Adipose tissue (tissue), 3 donors: Measurements from ENCODE around the gene FLNC. TPM values are rescaled to one million over a fixed set of nuclear protein-coding genes. Genes with fewer than 3 reads are reported as not detected.

ENCODE experiments used
- H3K27ac ChIP-seq: one replicate; pipeline ENCODE4 v1.5.1; 2013; ENCODE audit warnings: low read depth, low read length
- WGBS, 3 donors: extraction: QIAGEN DNeasy Blood & Tissue Kit; methylation state at CpG; one replicate each; pipeline ENCODE4 v1.1.7; 2013; 5-methylcytosine and 5-hydroxymethylcytosine counted together
- polyA plus RNA-seq, 3 donors: library from polyadenylated mRNA; stranded (reverse); fragments of 200-250 nt; gene quantifications; one replicate each; pipeline ENCODE4 v1.2.3, GENCODE V29; 2013
- donor health status: healthy with polysubstance abuse.
- donor health status: Bipolar disorder and iron deficiency.
- donor health status: healthy.

FLNC gene
- polyA plus RNA-seq, 3 donors, result 5.8 to 9.3 (median 7.3) TPM

DNA sequence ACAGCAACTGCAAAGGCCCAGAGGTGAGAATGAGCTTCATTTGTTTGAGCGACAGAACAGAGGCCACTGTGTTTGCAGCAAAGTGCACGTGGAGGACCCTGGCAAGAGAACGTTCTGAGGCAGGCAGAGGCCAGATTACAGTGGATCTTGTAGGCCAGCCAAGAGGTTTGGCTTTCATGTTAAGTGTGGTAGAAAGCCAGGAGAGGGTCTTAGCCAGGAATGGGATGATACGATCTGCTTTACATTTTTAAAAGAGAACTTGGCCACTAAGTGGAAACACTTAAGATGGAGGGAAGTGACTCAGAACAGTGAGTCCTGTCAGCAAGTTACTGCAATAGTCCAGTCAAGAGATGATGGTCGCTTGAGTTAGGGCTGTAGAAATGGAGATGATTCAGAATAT lies 33.9 kb upstream of the FLNC start:
- no peak overlapping the region for H3K27ac ChIP-seq
- 63 to 82% (median 74%) methylated on average over 5 of the region's 5 CpGs for WGBS, 3 donors

DNA sequence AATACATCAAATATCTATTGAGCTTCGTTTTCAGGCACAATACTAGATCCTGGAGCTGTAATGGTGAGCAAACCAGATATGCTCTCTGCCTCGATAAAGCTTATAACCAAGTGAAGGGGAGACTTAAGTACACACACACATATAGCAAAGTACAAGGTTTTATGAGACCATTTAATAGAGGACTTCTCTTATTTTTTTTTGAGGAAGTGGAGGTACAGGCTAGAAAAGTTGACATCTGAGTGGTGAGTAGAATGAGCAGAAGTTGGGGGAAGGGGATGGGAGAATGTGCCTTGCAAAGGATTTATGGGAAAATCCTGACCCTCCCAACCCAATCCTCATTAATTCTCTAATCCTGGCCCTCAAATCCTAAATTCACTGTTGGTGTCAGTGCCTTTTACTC lies 30.8 kb upstream of the FLNC start:
- WGBS, 3 donors, result 75 to 90% (median 80%) methylated on average over 2 of the region's 2 CpGs
- no peak overlapping the region for H3K27ac ChIP-seq

DNA sequence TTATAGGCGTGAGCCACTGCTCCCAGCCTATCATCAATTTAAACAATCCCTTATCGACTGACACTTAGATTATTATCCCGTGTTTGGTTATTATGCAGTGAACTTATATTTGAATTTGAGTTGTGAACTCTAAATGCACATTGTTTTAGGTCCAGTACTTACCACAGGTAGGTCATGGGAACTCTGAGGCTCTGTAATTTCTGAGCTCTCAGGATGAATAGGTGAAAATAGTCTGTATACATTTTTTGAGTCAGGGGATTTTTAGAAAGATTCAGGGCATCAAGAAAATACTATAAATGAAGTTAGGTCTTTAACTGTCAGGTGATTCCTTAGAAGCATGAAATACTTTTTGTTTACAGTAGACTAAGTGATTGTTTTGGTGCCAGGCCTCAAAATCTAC lies 29.6 kb upstream of the FLNC start:
- no peak overlapping the region for H3K27ac ChIP-seq
- 93 to 94% (median 93%) methylated on average over 3 of the region's 3 CpGs for WGBS, 3 donors

DNA sequence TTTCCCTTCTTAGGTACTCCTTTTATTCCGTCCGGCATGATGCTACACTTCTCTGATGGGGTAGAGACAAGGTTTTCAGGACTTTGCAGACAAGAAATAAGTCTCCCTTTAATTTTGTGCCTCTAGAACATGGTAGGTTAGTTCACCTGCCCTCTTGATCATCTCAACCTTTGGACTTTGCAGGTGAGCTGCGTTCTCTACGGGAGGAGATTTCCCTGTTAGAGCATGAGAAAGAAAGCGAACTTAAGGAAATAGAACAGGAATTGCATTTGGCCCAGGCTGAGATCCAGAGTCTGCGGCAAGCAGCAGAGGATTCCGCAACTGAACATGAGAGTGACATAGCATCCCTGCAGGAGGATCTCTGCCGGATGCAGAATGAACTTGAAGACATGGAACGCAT lies 29.2 kb upstream of the FLNC start:
- no peak overlapping the region for H3K27ac ChIP-seq
- 91 to 95% (median 95%) methylated on average over 9 of the region's 9 CpGs for WGBS, 3 donors

DNA sequence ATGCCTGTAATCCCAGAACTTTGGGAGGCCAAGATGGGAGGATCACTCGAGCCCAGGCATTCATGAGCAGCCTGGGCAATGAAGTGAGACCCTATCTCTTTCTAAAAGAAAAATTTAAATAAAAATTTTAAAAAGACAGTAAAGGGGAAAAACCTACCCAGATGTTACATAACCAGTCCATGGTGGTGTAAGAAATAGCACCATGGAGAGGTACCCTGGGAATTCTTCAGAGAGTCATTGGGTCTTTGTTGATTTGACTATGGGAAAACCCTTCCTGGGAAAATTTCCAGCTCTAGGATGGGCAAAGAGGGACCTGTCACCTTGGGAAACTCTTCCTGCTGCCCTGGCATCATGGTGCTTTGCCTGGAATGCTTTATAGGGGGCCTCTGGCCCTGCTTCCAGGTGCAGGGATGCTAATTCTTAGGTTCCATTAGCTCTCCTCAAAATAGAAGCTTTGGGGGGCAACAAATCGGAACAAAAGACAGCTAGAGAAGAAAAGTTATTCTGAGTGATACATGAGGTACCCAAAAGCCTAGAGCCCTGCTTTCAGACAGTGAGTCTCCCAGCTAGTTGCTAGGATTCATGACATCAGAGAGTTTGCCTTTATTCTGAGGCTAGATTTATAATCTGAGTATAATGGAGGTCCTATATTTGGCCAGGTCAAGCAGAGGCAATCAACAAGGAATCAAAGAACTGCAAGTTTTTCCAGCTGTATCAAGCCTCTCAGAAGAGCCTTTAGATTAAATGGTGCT lies 28.4 kb upstream of the FLNC start:
- WGBS, 3 donors, result 68 to 95% (median 93%) methylated on average over 2 of the region's 2 CpGs

DNA sequence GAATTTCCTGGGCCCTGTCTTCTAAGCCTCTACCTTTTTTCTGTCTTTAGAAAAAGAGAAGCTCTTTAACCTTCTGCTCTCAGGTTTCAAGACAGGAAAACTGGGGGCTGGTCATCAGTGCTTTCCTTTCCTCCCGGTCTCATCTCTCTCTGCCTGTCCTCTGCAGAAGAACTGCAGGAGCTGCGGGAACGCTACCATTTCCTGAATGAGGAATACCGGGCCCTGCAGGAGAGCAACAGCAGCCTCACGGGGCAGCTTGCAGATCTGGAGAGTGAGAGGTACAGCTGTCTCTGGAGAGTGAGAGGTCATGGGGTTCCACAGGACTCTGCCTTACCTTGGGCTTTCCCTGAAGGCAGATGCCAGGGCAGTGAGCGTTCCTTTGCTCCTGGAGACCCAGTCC lies 25.7 kb upstream of the FLNC start:
- 85 to 89% (median 89%) methylated on average over 6 of the region's 6 CpGs for WGBS, 3 donors
- no peak overlapping the region for H3K27ac ChIP-seq

More for the DNA sequence above, 28.4 kb upstream of the FLNC start:
- no peak overlapping the region for H3K27ac ChIP-seq

DNA sequence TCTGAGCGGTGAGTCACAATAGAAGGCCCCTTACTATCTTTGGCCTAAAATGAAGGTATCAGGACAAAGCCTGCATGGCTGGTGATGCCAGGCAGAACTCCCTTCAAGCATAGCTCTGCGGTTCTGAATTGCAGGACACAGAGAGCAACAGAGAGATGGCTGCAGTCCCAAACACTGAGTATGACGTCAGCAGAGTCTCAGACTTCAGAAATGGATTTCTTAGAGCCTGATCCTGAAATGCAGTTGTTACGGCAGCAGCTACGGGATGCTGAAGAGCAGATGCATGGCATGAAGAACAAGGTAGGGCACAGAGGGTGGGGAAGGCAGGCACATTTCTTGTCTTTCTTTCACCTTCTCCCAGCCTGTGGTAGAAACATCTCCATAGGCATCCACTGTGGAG lies 25.0 kb upstream of the FLNC start:
- 91 to 94% (median 94%) methylated on average over 5 of the region's 5 CpGs for WGBS, 3 donors

DNA sequence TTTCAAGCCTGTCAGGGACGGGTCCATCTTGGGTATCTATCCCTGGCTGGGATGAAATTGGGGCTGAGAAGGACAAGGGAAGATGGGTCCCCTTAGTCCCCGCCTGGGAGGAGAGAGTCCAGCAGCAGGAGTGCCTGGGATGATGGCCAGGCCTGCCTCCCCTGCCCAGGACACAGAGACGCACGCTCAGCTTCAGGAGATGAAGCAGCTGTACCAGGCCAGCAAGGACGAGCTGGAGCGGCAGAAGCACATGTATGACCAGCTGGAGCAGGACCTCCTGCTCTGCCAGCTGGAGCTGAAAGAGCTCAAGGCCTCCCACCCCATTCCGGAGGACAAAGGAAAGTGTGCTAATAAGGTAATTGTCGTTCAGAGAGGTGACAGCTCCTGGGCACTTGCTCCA lies 23.0 kb upstream of the FLNC start:
- WGBS, 3 donors, result 72 to 89% (median 84%) methylated on average over 8 of the region's 8 CpGs
- H3K27ac ChIP-seq, result no peak overlapping the region

More for the DNA sequence above, 25.0 kb upstream of the FLNC start:
- H3K27ac ChIP-seq, result no peak overlapping the region

DNA sequence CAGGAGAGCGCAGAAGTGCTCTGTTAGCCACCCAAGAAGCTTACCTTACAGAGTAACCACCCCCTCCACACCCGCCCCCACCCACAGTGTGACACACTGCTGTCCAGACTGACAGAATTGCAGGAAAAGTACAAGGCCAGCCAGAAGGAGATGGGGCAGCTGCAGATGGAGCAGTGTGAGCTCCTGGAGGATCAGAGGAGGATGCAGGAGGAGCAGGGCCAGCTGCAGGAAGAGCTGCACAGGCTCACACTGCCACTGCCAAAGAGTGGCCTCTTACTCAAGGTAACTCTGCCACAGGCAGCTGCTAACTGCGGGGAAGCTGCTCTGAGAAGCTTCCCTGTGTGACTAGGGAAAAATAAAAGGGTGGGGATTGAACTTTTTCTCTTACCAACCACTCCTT lies 20.8 kb upstream of the FLNC start:
- 82 to 86% (median 83%) methylated on average over 3 of the region's 3 CpGs for WGBS, 3 donors
- no peak overlapping the region for H3K27ac ChIP-seq

DNA sequence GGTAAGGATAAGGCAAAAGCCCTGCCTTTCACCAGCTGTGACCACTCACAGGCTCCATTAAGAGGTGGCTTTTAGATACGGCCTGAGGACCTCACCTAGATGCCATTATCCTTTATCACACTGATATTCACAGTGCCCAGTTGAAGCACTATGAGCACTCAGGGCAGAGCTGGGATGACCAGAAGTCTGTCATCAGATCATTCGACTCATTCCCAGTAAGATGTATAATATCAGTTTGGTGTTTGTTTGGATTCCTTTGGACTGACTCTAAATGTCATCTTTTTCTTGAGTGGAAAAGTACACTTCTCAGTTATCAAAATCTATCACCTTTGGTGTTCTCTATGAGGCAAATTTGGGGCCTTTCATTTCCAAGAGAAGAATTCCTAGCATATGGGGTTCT lies 19.7 kb upstream of the FLNC start:
- WGBS, 3 donors, result 91 to 95% (median 92%) methylated on average over 2 of the region's 2 CpGs

DNA sequence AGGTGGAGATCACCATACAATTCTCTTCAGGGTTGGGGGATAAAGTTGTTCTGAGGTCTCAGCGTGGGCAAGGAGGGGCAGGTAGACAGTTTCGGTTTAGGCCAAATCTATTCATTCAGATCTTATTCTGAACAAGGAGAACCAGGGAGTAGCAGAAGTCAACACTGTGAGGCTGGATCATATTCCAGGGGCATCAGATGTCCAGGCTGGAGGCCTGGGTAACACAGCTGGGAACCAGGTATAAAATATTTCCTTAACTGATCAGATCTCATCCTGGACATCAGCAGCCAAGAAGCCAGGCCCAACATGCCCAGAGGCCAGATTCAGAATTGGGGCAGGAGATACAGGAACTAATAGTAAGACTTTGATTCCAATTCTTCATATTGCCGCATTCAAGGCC lies 19.2 kb upstream of the FLNC start:
- 93 to 96% (median 95%) methylated on average over 3 of the region's 3 CpGs for WGBS, 3 donors
- H3K27ac ChIP-seq, result no peak overlapping the region

More for the DNA sequence above, 19.7 kb upstream of the FLNC start:
- H3K27ac ChIP-seq, result no peak overlapping the region

DNA sequence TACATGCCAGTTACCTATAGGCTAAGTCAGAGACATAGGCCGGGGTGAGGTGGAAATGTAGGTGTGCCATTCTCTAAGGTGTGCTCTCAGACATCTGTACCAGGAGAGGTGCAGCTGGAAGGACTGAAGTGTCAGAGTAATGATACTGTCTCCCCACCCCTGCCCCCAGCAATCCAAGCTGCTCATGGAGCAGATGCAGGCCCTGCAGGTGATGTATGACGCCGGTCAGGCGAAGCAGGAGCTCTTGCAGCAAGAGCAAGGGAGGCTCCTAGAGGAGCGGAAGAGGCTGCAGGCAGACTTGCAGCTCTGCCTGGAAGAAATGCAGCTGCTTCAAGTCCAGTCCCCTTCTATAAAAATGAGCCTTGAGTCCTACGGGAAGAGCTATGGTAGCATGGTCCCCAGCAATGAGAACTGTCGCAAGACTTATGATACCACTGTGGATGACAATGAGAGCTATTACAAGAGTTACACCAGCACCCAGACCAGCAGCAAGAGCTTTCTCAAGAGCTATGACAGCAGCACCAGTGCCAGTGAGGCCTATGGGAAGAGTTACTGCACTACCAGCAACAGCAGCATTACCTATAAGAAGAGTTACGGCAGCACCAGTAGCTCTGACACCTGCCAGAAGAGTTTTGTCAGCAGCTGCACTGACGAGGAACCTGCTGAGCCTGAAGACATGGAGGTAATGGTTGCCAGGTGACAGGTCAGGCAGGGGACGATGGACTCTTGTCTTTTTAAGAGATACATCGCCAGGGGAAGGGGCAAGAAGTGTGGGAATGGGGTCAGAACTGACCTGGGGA lies 18.4 kb upstream of the FLNC start:
- 91 to 96% (median 94%) methylated on average over 11 of the region's 11 CpGs for WGBS, 3 donors
- H3K27ac ChIP-seq, result no peak overlapping the region

DNA sequence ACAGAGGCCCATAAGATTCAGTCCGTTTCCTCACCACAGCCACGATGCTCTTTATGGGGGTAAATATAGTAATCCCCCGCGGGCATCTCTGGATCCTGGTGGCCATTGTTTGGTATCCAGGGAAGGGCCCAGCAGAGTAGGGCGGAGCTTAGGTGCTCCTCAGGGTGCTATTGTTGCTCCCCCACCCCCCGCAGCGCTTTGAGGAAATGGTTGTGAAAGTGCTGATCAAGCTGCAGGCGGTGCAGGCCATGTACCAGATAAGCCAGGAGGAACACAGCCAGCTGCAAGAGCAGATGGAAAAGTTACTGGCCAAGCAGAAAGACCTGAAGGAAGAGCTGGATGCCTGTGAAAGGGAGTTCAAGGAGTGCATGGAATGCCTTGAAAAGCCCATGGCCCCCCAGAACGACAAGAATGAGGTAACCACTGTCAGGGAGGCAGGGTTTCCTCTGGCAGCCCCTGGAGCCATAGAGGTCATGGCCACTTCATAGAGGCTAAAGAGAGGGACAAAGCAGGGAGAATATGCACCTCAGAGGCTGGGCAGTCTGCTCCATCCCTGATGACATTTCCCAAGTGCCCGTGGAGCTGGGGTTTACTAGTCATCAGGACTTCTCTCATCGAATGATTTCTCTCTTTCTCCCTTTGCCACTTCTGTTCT lies 17.6 kb upstream of the FLNC start:
- 29 to 43% (median 35%) methylated on average over 11 of the region's 11 CpGs for WGBS, 3 donors
- H3K27ac ChIP-seq, result no peak overlapping the region

DNA sequence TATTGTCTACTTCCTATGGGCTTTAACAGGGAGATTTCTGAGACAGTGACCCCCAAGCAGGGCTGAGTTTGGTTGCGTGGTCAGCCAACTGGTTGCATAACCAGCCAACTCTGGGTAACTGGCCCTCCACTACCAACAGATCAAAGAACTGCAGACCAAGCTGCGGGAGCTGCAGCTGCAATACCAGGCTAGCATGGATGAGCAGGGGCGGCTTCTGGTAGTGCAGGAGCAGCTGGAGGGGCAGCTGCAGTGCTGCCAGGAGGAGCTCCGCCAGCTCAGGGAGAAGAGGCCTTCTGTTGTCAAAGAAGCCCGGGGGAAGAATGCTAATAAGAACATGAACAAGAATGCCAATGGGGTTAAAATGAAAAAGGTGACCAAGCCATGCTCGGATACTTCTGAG lies 15.7 kb upstream of the FLNC start:
- no peak overlapping the region for H3K27ac ChIP-seq
- 66 to 90% (median 88%) methylated on average over 6 of the region's 6 CpGs for WGBS, 3 donors

DNA sequence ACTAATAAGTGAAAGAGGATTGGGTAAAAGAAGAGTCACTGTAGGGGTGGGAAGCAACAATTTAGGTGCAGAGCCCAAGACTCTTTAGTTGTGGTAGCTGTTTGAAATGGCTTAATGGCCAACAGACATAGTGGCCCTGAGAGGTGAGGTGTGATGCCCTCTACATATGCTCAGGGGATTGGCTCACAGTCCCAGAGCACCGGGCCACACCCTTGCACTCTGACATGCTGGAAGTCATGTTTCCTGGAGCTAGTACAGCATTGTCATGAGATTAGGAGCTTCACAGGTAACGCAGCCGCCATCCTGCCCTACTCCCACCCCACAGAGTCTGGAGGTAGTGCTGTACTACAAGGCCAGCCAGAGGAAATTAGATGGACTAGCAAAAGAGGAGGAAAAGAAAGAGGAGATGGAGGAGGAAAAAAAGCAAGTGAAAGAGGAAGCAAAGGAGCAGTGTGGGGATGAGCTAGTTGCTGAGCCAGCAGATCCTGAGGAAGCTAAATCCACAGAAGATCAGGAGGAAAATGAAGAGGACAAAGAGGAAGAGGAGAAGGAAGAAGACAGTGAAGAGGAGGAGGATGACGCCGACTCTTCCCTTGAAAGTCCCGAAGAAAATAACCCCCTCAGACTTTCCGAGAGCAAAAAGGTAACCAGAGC lies 14.8 kb upstream of the FLNC start:
- H3K27ac ChIP-seq, result no peak overlapping the region
- WGBS, 3 donors, result 83 to 93% (median 83%) methylated on average over 7 of the region's 7 CpGs

DNA sequence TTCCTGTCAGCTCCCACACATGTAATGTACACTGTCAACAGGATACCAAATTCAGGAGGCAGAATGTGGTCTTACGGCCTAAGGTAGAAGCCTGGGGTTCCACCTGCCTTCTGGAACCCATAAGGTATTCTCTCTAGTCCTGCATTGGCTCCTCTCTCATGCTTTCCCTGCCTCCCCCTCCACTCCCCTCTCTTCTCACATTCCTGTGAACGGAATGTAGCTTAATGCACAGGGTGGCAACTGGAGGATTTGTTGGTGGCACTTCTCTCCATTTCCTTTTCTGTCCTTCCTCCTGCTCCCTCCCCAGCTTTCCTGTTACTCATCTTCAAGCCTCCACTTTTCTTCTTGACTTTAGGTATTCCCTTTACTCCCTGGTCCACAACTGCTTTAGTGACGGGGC lies 11.5 kb upstream of the FLNC start:
- 74 to 85% (median 84%) methylated on average over 3 of the region's 3 CpGs for WGBS, 3 donors
- no peak overlapping the region for H3K27ac ChIP-seq

DNA sequence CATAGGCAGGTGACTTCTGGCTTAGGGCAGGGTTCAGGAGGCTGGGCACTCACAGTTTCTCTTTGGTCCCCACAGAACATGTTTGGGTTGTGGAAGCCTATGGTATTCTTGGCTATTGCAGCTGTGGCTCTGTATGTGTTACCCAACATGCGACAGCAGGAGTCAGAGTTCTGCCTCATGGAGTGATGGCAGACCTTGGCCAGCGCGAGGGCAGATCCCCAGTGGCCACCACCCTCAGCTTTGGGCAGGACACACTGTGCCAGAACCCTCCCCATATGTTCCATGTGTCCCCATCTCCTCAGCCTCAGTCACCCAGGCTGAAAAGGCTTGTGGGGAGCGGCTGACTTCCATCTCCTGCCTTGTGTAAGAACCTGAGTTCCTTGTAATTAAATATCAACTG lies 8.5 kb upstream of the FLNC start:
- WGBS, 3 donors, result 87 to 96% (median 93%) methylated on average over 4 of the region's 4 CpGs
- H3K27ac ChIP-seq, result no peak overlapping the region

DNA sequence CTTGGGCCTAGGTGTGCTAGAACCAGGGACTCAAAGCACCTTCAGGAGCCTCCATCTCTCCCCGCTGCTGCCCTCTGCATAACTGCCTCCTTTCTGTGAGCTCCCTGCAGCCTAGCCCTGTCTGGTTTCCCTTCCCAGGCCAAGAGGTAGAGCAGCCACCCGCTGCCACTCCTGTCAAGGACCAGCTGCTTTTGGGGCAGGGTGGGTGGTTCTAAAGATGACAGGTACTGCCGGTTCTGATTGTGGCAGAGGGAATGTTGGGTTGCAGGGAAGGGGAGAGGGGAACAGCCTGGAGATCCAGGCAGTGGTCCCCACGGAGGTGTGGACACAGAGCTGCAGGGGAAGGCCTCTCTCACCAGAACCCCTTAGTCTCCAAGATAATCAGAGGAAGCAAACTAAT lies 3.7 kb upstream of the FLNC start:
- WGBS, 3 donors, result 82 to 89% (median 85%) methylated on average over 4 of the region's 4 CpGs
- no peak overlapping the region for H3K27ac ChIP-seq

DNA sequence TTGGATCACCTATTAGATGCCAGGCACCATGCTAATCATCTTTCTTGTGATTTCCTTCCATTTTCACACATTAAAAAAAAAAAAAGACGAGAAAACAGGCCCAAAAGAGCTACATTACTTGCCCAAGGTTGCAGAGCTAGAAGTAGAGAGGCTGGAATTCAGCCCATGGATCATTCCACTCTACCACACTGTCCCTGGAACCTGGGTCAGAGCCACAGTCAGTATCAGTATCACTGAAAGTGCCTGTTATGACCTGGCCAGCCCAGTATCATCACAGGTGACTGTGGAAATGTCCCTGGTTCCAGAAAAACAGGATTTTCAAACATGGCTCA lies 3.3 kb upstream of the FLNC start:
- no peak overlapping the region for H3K27ac ChIP-seq
- WGBS, 3 donors, result 62 to 93% (median 88%) methylated on average over 1 of the region's 1 CpG
